ENCODE data around the gene GRM2.

The GRM2 gene

GRCh38 chr3:51706788-51707731 is at the start of gene GRM2:
TSS of gene GRM2 (plus strand) at chr3:51707068. CDS start at chr3:51708984, 1,916 bp downstream.
- H3K4me3 ChIP-seq, result peak within 1 kb of the TSS; percentile 67
- no peak within 1 kb of the TSS for H3K27ac ChIP-seq
- no peak for TF ChIP-seq CTCF (IDR thresholded peaks at IDR 0.05)
- DNase-seq (ENCODE audit: low spot score), result peak; percentile 71

- H3K4me3 ChIP-seq, result no peak overlapping the region
- no peak for TF ChIP-seq CTCF (IDR thresholded peaks at IDR 0.05)
- no peak for DNase-seq (ENCODE audit: low spot score)
- H3K27ac ChIP-seq, result no peak overlapping the region
These were observed 49.6 kb upstream of the GRM2 start for GRCh38 chr3:51657234-51657633.

- Histone ChIP-seq H3K4me3 (no peak overlapping the region), H3K27ac (no peak overlapping the region)
- no peak for TF ChIP-seq CTCF (IDR thresholded peaks at IDR 0.05)
- DNase-seq (ENCODE audit: low spot score), result no peak
These were observed 46.9 kb upstream of the GRM2 start for GRCh38 chr3:51659942-51660341.

- TF ChIP-seq CTCF (IDR thresholded peaks at IDR 0.05), result no peak
- no peak overlapping the region for H3K4me3 ChIP-seq
- no peak for DNase-seq (ENCODE audit: low spot score)
- H3K27ac ChIP-seq, result no peak overlapping the region
These were observed 44.4 kb upstream of the GRM2 start for GRCh38 chr3:51662456-51662855.

- no peak for TF ChIP-seq CTCF (IDR thresholded peaks at IDR 0.05)
- DNase-seq (ENCODE audit: low spot score), result no peak
- H3K27ac ChIP-seq, result no peak overlapping the region
- H3K4me3 ChIP-seq, result no peak overlapping the region
These were observed 38.1 kb upstream of the GRM2 start for GRCh38 chr3:51668756-51669155.

GRCh38 chr3:51669241-51670052 is 37.4 kb upstream of the GRM2 start:
- Histone ChIP-seq H3K4me3 (no peak overlapping the region), H3K27ac (no peak overlapping the region)
- TF ChIP-seq CTCF (IDR thresholded peaks at IDR 0.05), result peak; percentile 87
- peak; percentile 85 for DNase-seq (ENCODE audit: low spot score)
